ENCODE data around the gene MRM1.

Gene MRM1, protein sequence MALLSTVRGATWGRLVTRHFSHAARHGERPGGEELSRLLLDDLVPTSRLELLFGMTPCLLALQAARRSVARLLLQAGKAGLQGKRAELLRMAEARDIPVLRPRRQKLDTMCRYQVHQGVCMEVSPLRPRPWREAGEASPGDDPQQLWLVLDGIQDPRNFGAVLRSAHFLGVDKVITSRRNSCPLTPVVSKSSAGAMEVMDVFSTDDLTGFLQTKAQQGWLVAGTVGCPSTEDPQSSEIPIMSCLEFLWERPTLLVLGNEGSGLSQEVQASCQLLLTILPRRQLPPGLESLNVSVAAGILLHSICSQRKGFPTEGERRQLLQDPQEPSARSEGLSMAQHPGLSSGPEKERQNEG

DNA sequence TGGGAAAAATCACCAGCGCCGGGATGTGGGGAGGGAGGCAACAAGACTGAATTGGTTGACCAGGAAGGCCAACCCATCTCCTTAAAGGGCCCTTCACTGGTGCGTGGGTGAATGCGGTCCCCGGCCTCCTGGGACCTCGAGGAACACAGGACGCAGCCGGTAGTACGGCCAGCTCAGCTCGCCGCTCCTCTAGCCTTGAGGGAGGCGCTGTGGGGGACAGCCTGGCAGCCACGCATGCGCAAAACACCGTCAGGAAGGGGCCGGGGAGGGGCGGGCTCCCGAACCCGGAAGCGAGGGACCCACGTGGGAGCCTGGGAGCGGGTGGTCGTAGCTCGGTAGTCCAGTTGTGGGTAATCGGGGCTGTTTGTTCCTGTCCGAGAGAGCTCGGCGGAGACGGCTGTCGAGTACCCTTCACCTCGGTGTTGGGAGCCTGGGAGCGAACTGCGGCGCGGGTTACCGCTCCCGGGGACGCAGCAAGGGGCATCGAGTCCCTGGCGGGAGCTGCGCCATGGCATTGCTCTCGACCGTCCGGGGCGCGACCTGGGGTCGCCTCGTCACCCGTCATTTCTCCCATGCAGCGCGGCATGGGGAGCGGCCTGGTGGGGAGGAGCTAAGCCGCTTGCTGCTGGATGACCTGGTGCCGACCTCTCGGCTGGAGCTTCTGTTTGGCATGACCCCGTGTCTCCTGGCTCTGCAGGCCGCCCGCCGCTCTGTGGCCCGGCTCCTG, at the start of gene MRM1:
Gene MRM1, plus strand, starts transcription at position 281 of the 727 bp plus-strand sequence. Its CDS starts 228 bp downstream, at position 509.
- DNase-seq (ENCODE audit: low spot score), result peak; percentile 85

DNA sequence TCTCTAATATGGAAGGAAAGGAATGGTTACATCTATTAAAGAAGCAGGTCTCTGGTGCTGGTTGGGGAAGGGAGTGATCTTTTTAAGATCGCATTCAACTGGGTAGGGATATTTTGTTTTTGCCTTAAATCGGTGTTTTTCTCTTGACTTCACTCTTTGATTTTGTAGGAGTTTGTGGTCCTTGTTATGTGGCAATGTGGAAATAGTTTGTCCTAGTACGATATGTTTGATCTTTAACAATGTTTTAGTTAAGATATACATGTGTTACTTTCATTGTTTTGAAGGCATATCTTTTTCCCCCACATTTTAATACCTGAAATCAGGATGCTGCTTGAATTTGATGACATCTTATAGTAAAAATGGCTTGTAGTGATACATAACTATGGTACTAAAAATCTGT, 47.9 kb upstream of the MRM1 start:
- no peak for DNase-seq (ENCODE audit: low spot score)

DNA sequence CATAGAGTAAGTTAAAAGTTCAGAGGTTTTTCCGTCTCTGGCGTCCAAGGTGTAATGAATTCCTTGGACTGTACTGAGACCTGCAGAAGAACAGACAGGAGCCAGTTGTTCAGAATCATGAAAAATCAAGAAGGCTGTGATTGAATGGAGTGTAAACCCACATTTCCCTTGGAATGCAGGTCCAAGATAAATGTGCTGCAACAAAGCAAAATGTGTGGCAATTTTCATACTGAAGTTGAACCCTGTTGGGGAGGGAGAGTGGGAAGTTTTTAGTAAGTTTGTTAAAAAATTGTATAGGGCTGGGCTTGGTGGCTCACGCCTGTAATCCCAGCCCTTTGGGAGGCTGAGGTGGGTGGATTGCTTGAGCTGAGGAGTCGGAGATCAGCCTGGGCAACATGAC, 35.3 kb upstream of the MRM1 start:
- DNase-seq (ENCODE audit: low spot score), result no peak

DNA sequence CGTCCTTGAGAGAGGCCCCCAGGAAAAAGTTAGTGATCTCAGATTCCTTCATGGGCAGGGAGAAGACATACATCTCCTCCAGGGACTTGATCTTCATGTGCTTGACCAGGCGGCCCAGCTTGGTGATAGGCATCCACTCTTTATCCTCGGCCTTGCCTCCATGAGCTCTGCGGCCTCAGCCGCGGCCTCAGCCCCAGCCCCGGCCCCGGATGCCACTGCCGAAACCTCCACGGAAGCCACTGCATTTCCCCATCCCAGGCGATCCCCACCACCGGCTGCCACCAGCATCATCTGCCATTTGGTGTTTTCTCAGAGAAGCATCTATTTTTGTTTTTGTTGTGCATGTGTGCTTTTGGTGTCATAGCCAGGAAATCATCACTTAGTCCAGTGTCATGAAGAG, 26.4 kb upstream of the MRM1 start:
- DNase-seq (ENCODE audit: low spot score), result no peak

- no peak for DNase-seq (ENCODE audit: low spot score)
Measured at GRCh38 chr17:36576793-36577192, 24.6 kb upstream of the MRM1 start.

DNA sequence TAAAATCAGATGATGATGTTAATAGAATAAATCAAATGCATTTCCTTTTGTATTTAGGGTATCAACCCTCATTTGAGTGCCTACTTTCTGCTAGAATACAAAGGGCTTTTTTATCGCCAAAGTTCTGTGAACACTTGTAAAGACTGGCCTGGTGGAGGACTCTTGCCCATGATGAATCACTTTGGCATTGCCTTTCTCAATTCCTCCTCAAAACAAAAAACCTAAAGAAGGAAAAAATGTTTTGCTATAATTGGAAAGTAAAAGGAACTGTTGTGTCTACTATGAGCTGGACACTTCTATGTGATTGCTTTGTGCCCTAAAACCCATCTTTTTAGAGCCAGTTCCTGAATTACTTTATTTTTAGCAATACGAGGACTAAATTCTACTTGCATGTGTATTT, 22.7 kb upstream of the MRM1 start:
- DNase-seq (ENCODE audit: low spot score), result peak; percentile 91

GRCh38 chr17:36583787-36584186, 17.6 kb upstream of the MRM1 start:
- DNase-seq (ENCODE audit: low spot score), result no peak

DNA sequence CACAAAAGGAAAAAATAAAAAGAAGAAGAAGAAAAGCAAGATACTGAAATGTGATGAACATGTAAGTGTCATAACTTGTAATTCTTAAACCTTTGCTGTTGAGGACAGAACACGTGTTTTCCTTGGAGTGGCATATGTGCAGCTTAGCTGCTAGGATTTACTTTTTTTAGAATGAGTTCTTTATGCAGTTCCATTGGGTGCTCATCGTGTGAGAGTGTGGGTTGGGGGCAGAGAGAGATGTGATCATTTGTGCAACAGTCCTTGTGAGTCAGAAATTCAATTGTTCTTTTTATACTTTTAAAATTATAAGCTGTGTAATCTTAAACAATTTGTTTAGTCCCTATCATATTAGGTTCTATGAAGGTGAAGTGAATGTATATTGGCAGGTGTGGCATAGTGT, 15.2 kb upstream of the MRM1 start:
- DNase-seq (ENCODE audit: low spot score), result no peak

- DNase-seq (ENCODE audit: low spot score), result no peak
Measured at GRCh38 chr17:36590082-36590481, 11.3 kb upstream of the MRM1 start.

GRCh38 chr17:36591434-36592315, 9.7 kb upstream of the MRM1 start, which contains the start of gene DHRS11:
Gene DHRS11 (plus strand): TSS chr17:36591879. CDS start chr17:36592010, 131 bp downstream.
- peak; percentile 80 for DNase-seq (ENCODE audit: low spot score)

- peak; percentile 72 for DNase-seq (ENCODE audit: low spot score)
Measured at GRCh38 chr17:36592316-36592715, 9.1 kb upstream of the MRM1 start.

DNA sequence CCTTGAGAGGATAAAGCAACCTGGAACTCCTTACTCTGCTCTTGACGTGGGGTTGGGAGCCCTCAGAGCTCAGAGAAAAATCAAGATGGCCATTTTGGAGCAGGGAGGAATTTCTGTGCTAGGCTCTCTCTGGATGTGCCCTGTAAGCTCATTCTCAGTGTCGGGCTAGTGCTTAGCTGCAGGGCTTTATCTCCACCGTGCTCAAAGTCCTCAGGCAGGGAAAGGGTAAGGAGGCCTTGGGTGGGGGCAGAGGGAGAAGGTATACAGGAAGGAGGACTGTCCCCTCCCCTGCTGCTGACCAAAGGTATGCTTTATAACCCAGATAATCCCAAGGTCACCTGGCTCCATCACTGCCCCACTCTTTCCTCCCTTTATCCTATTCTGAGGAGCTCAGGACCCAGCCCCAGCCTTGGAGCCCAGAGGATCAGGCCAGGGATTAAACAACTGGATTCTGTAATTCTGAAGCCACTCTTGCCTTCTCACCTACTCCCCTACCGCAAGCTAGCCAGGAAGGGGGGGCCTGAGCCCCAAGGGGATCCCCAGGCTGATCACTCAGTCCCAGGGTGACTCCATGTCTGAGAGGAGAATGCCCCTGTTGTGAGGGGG, 8.6 kb upstream of the MRM1 start:
- no peak for DNase-seq (ENCODE audit: low spot score)

DNA sequence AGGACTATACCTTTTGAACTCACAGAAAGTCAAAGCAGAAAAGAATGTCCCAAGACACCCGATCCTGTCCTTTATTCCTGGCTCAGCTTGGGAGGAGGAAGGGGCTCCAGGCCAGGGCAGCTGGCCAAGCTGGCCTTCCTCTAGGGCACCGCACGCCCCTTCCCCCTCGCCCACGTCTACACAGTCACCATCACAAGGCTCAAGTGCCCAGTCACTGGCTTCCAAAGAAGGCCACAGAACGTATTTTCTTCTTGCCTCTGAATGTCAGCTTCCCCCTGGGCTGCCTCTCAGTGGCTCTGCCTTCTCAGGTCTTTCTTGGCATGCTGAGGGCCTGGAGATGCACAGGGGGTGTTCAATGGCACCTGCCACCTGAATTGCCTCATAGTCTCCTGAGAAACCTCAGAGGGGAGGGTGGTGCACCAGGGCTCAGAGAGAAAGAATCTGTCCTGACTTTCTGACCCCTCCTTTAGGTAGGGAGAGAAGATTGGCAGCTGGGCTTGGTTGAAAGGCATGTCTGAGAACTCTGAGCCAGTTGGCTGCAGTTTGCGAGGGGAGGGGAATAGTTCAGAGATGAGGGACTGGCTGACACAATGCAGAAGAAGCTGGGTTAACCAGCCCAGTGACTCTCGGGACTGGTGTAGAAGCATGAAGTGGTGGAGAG, 7.6 kb upstream of the MRM1 start:
- DNase-seq (ENCODE audit: low spot score), result no peak

DNA sequence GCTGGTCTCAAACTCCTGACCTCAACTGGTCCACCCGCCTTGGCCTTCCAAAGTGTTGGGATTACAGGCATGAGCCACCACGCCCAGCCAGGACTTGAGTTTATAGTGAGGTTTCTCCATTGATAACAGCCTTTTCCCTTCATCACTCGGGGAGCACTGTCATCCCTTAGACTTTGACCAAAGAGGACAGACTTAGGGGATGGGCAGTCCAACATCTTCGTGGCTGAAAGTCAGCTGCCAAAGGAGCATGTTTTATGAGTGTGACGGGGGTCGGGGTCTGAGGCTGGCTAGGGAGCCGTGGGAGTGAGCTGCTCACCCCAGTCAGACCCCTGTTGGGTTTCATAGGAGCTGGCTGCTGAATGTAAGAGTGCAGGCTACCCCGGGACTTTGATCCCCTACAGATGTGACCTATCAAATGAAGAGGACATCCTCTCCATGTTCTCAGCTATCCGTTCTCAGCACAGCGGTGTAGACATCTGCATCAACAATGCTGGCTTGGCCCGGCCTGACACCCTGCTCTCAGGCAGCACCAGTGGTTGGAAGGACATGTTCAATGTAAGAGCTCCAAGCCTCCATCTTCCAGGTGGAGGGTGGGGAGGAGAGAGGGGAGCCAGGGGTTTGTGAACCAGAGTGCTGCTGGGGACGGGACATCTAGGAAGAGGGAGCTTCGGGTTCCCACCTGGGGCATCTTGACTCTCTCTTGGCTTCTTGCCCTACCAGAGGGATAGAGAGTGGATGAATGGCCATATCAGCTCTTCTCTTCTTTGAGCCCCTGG, 6.6 kb upstream of the MRM1 start:
- DNase-seq (ENCODE audit: low spot score), result no peak

GRCh38 chr17:36597226-36597625, 4.2 kb upstream of the MRM1 start:
- no peak for DNase-seq (ENCODE audit: low spot score)

GRCh38 chr17:36597866-36598777, 3.3 kb upstream of the MRM1 start:
- DNase-seq (ENCODE audit: low spot score), result no peak

GRCh38 chr17:36598951-36599401, 2.4 kb upstream of the MRM1 start:
- no peak for DNase-seq (ENCODE audit: low spot score)

DNA sequence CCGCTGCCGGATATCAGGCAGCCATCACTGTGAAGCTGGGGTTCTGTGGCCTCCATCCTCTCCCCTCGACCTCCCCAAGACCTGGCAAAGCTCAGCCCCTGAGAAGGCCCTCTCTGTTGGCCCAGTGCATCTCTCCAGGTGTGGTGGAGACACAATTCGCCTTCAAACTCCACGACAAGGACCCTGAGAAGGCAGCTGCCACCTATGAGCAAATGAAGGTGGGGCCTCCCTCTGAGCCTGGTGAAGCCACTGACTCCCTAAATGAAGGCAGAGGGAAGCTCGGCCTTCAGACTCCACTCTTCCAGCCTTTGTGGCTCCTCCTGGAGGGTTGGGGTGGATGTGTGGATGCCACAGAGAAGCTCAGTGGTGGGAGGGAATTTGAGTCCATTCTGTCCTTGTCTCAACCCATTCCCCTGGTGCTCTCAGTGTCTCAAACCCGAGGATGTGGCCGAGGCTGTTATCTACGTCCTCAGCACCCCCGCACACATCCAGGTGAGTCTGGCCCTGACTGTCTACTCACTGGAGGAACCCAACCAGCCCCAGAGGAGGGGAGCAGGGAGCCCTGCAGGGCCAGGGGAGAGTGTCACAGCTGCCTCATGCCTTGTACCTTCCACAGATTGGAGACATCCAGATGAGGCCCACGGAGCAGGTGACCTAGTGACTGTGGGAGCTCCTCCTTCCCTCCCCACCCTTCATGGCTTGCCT, 1.7 kb upstream of the MRM1 start:
- DNase-seq (ENCODE audit: low spot score), result no peak

- DNase-seq (ENCODE audit: low spot score), result no peak
Measured at GRCh38 chr17:36600465-36600864, 918 bp upstream of the MRM1 start.

Measured in COLO829 (cell line).